HG03095 (cell line): ENCODE results near the gene AAMP.
"Not testable (repeated sequence)": the region's sequence is repeated elsewhere in the genome, so short reads cannot be mapped to it uniquely, and the experiment has no call there.

Experiments used
- ATAC-seq: cut with Tn5 transposase; IDR thresholded peaks from one replicate; pipeline ENCODE4 v1.9.1; 2021; ENCODE audit warnings: moderate library complexity; ENCODE audit not compliant: unreplicated experiment

AAMP gene, protein sequence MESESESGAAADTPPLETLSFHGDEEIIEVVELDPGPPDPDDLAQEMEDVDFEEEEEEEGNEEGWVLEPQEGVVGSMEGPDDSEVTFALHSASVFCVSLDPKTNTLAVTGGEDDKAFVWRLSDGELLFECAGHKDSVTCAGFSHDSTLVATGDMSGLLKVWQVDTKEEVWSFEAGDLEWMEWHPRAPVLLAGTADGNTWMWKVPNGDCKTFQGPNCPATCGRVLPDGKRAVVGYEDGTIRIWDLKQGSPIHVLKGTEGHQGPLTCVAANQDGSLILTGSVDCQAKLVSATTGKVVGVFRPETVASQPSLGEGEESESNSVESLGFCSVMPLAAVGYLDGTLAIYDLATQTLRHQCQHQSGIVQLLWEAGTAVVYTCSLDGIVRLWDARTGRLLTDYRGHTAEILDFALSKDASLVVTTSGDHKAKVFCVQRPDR

DNA sequence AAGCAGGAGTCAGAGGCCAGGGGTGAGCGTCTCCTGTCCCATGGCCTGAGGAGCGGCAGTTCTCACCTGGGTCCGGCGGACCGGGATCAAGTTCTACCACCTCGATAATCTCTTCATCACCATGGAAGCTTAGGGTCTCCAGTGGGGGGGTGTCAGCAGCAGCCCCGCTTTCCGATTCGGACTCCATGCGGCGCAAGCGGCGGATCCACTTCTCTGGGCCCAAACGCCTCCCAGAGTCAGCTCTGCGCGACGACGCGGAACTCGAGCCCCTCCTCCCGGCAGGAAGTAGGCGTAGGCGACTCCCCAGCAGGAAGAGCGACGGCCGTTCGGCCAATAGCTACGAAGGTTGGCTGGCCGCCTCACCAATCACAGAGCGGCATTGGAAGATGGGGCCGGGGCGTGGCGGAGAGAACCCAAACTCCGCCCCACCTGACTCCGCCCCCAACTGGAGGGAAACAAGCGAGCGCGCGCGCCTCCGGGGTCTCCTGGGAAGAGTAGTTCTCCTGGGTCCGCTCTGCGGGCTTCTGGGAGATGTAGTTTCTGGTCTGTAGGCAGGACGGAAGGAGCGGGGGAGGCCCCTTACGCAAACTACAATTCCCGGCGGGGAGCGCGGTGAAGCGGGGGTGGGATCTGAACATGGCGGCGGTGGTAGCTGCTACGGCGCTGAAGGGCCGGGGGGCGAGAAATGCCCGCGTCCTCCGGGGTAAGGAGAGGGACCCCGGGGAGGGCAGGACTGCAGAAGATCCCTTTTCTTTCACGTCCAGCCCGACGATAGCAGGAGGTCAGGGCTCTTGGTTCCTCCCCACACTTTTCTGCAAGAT lies at the start of gene AAMP, which contains the start of gene PNKD:
AAMP (minus strand) TSS at position 238 of the 821 bp plus-strand sequence; CDS start at position 187, 51 bp downstream.
PNKD (plus strand) TSS at position 620 of the 821 bp plus-strand sequence; CDS start at position 637, 17 bp downstream.
- ATAC-seq, result peak; percentile 90

DNA sequence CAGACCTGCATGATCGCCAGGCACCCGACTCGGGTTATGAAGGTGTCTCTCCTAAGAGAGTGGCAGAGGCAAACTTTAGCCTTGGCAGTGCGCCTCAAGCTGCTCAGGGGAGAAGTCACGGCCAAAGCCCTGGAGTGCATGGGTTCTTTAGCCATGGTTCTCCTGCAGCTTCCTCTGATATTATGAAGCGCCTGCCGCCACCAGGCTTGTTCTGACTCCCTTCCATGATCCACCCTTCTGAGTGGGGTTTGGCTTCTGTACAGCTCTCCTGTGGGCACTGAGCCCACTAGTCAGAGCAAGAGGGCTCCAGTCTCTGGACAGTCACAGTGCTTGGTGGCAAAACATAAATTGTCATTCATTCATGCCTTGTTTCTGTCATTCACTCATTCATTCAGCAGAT lies 48.3 kb upstream of the AAMP start:
- ATAC-seq, result no peak

DNA sequence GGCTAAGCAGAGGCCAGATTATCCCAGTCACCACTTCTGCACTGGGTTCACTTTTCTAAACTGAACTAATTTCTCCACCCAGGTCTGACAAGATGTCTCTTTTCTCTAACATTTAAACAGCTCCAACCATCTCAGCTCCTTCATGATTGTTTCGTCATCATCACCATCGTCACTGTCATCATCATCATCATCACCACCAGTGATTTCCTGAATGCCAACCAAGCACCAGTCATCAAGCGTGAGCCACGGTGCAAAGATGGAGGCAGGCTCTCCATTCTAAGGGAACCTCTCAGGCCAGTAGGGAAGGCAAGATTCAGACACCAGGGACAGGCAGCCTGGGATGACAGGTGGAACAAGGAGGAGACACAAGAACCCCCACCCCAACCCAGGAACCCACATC lies 47.9 kb upstream of the AAMP start:
- no peak for ATAC-seq

- no peak for ATAC-seq
Observed at GRCh38 chr2:218317303-218317630, 47.3 kb upstream of the AAMP start.

DNA sequence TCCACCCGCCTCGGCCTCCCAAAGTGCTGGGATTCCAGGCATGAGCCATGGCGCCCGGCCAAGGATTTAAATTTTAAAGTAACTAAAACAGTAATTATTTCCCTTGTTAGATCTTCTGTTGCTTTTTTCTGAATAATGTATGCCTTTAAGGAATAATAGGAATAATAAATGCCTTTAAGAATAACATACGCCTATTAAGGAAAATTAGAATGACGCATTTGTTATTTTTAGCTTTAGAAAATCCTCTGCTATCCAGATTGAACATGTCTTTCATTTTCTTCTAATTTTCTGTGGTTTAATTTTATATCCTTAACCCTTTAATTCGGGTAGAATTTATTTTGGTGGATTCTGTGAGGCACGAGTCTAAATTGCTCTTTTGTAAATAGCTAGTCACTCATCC lies 45.5 kb upstream of the AAMP start:
- ATAC-seq, result no peak

GRCh38 chr2:218314764-218315163 lies 44.8 kb upstream of the AAMP start:
- ATAC-seq, result not testable (repeated sequence)

- no peak for ATAC-seq
Observed at GRCh38 chr2:218313356-218313755, 43.4 kb upstream of the AAMP start.

DNA sequence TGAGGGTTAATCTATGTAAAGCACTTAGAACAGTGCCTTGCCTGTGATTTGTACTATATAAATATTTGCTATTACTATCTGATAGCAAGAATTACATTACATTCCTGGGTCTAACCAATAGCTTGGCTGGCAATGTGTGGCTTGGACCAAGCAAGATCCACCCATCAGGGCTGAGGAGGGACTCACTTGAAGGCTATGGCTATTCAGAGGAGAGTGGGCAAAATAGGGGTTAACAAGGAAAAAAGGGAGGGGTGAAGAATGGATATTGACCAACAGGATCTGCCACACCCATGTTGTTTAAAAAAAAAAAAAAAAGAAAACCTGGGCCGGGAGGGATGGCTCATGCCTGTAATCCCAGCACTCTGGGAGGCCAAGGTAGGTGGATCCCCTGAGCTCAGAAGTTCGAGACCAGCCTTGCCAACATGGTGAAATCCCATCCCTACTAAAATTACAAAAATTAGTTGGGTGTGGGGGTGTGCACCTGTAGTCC lies 42.4 kb upstream of the AAMP start:
- ATAC-seq, result no peak

GRCh38 chr2:218311541-218312266 lies 41.8 kb upstream of the AAMP start:
- not testable (repeated sequence) for ATAC-seq

GRCh38 chr2:218310853-218311540 lies 41.1 kb upstream of the AAMP start:
- ATAC-seq, result no peak

- ATAC-seq, result no peak
Observed at GRCh38 chr2:218307415-218308090, 37.6 kb upstream of the AAMP start.

GRCh38 chr2:218306184-218306920 lies 36.4 kb upstream of the AAMP start:
- ATAC-seq, result no peak

DNA sequence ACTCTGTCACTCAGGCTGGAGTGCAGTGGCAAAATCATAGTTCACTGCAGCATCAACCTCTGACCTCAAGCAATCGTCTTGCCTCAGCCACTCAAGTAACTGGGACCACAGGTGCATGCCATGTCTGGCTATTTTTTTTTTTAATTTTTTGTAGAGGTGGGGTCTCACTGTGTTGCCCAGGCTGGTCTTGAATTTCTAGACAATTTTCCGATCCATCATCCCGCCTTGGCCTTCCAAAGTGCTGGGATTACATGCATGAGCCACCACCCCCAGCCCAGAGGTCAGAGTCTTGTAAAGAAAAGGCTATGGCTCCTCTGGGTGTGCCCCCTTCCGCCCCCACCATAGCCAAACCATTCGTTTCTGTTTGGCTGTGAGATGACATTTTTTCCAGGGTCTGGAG lies 35.4 kb upstream of the AAMP start:
- ATAC-seq, result no peak

DNA sequence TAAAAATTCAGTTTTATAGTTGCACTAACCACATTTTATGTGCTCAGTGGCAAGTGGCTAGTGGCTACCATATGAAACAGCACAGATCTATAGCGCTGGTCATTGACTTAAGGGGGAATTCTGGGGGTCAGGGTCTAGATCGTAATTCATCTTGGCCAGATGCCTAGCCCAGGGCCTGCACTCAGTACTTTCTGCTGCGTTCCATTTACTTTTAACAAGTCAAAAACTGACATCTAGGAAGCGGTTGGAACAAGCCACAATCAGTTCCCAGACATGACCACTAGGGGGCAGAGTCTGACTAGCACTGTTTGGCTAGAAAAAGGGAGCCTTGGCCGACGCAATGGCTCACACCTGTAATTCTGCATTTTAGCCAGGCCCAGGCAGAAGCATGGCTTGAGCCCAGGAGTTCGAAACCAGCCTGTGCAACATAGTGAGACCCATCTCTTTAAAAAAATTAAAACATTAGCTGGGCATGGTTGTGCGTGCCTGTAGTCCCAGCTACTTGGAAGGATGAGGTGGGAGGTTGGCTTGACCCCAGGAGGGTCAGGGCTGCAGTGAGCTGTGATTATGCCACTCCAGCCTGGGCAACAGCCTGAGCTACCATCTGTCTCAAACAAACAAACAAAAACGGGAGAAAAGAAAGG lies 31.4 kb upstream of the AAMP start:
- ATAC-seq, result peak; percentile 87

- ATAC-seq, result no peak
Observed at GRCh38 chr2:218300141-218300540, 30.2 kb upstream of the AAMP start.

- no peak for ATAC-seq
Observed at GRCh38 chr2:218298314-218298875, 28.5 kb upstream of the AAMP start.

DNA sequence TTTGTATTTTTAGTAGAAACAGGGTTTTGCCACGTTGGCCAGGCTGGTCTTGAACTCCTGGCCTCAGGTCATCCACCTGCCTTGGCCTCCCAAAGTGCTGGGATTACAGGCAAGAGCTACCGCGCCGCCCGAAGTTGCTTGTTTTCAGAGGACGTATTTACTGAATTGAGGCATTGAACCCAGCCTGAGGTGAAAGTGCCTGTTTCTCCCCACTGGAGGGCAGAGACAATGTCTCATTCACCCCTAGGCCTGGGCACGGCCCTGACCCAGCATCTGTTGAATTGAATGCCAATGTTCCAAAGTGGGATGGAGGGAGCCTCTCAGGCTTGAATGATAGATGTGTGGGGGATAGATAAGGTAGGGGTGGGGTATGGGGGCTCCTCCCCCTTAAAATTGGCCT lies 26.9 kb upstream of the AAMP start:
- no peak for ATAC-seq

GRCh38 chr2:218296200-218296599 lies 26.3 kb upstream of the AAMP start:
- no peak for ATAC-seq
